Nephron progenitor cell (in vitro differentiated cells): ENCODE data around the gene PPP5C.
"Not testable (repeated sequence)": the region's sequence is repeated elsewhere in the genome, so short reads cannot be mapped to it uniquely, and the experiment has no call there.

ENCODE experiments used
- DNase-seq: peaks from one replicate; pipeline ENCODE4 v3.0.0; 2021
- H3K27ac Mint-ChIP-seq: 2 replicates; pipeline ENCODE4 v1.8.0; 2021; ENCODE audit warnings: mild to moderate bottlenecking, moderate library complexity, mixed read lengths
- H3K27me3 Mint-ChIP-seq: 2 replicates; pipeline ENCODE4 v1.8.0; 2021; ENCODE audit warnings: mild to moderate bottlenecking, low read depth, mixed read lengths; ENCODE audit not compliant: poor library complexity
- H3K36me3 Mint-ChIP-seq: 2 replicates; pipeline ENCODE4 v1.8.0; 2021; ENCODE audit warnings: low read depth, mixed read lengths
- H3K4me1 Mint-ChIP-seq: 2 replicates; pipeline ENCODE4 v1.8.0; 2021; ENCODE audit warnings: mixed read lengths
- H3K4me3 Mint-ChIP-seq: 2 replicates; pipeline ENCODE4 v1.8.0; 2021; ENCODE audit warnings: mild to moderate bottlenecking, moderate library complexity, mixed read lengths
- H3K9me3 Mint-ChIP-seq: 2 replicates; pipeline ENCODE4 v1.8.0; 2021; ENCODE audit warnings: mild to moderate bottlenecking, moderate library complexity, mixed read lengths
- TF ChIP-seq, protein P1 (sequence below): fragments of 200-600 bp; sonication (generic); IDR thresholded peaks from 2 replicates; pipeline ENCODE4 v1.5.0; 2021; ENCODE audit warnings: antibody characterized with exemption

PPP5C gene

DNA sequence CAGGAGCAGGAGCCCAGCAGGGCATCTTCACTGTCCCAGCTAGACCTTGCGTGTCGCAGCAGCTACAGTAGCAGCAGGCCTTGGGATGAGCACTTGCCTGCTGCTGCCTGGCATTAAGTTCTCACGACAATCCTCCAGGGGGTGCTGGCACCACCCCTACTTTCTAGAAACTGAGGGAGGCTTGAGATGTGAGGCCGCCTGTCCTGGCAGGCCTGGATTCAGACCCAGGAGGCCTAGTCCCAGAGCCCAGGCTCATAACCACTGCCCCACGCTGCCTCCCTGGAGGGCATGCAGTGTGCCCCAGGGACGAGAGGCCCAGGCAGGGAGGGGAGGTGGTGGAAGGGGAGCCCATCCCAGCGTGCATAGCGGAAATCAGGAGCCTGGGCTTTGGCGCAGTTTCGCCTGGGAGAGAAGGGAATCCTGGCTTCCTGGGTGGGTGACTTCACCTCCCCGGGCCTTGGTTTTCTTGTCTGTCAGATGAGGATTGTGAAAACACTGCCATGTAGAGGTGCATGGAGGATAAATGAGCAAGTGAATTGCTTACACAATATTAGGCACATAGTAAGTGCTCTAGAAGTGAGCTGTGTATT lies 26.1 kb downstream of the PPP5C start:
- Mint-ChIP-seq H3K27ac (no peak overlapping the region), H3K36me3 (peaks cover 36% of the 10 kb centered on the region), H3K27me3 (peaks cover 3% of the 10 kb centered on the region), H3K9me3 (no peaks in the 10 kb centered on the region), H3K4me3 (no peak overlapping the region), H3K4me1 (peaks cover 40% of the 10 kb centered on the region)
- TF ChIP-seq, protein P1, sequence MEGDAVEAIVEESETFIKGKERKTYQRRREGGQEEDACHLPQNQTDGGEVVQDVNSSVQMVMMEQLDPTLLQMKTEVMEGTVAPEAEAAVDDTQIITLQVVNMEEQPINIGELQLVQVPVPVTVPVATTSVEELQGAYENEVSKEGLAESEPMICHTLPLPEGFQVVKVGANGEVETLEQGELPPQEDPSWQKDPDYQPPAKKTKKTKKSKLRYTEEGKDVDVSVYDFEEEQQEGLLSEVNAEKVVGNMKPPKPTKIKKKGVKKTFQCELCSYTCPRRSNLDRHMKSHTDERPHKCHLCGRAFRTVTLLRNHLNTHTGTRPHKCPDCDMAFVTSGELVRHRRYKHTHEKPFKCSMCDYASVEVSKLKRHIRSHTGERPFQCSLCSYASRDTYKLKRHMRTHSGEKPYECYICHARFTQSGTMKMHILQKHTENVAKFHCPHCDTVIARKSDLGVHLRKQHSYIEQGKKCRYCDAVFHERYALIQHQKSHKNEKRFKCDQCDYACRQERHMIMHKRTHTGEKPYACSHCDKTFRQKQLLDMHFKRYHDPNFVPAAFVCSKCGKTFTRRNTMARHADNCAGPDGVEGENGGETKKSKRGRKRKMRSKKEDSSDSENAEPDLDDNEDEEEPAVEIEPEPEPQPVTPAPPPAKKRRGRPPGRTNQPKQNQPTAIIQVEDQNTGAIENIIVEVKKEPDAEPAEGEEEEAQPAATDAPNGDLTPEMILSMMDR = no peak
- DNase-seq = no peak

DNA sequence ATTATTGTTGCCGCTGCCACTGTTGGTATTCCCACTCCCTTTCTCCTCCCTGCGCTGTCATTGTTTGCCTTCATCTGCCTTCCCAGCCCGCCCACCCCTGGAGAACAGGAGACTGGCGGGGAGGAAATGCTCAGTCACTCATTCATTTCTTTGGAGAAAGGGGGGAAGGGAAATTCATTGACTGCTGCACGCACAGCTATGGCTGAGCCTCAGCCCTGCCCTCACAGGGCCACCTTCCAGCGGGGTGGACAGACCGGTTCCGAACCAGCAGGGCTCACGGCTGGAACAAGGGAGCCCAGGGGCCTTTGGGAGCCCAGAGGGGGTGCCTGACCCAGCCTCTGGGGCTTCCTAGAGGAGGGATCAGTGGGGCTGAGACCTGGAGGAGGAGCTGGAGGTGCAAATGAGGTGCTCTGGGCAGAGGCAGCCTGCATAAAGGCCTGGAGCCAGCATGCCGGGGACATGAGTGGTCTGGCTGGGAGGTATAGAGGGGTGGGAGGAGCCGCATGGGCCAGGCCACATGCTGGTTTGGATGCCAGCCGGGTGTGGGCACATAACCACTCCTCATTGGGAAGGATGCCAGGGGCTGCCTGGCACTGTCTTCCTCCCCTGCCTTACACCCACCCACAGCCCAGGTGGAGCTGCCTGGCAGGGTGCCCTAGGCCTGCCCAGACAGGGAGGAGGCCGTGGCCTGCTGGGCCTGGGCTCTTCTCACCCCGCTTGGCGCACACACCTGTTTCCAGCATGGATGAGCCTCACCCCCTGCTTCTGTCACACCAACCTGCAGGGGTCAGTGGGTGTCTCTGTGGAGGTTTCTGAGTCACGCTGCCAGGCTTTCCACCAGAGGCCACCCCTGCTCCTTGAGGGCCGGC lies 26.8 kb downstream of the PPP5C start:
- H3K27me3 Mint-ChIP-seq = peaks cover 3% of the 10 kb centered on the region
- H3K4me1 Mint-ChIP-seq = peaks cover 34% of the 10 kb centered on the region
- no peak overlapping the region for H3K27ac Mint-ChIP-seq
- H3K9me3 Mint-ChIP-seq = no peaks in the 10 kb centered on the region
- no peak overlapping the region for H3K4me3 Mint-ChIP-seq
- TF ChIP-seq, protein P1 = no peak
- H3K36me3 Mint-ChIP-seq = peaks cover 41% of the 10 kb centered on the region
- no peak for DNase-seq

DNA sequence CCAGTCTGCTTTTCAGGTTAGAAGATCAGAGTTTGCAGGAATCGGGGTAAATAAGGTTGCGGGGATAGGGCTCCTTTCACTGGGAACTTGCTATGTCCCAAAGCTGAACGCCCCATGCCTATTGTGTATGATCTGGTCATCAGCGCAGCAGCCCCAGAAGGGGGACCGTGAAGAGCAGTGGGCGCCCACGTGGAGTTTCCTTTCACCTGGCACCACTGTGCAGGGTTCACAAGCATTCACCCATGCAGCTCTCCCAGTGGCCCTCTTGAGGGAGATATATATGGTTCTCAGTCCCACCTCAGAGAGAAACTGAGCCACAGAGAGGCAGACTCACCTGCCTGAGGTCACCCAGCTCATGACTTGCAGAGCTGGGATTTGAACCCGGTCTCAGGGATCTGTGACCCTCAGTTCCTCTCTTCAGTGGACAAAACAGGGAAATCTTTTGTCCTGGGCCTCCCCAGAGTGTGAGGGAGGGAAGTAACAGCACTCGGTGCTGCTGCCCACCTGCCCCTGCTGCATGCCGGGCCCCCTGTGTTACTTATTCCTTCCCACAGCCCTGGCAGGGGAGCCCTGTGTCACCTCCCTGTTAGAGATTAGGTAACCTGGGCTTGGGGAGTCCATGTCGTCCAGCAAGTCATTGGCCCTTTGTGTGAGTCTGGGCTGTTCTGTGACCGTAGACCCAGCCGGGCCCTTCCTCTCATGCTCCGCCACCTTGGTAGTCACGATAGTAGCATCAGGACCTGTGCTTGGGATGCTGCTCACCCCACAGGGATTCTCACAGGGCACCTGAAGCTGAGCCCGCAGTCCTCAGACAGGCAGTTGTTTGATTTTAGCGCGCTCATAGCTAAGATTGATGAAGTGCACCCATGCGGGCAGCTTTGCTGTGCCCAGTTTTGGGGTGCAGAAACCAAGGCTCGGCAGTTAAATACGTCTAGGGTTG lies 27.9 kb downstream of the PPP5C start:
- DNase-seq = no peak

DNA sequence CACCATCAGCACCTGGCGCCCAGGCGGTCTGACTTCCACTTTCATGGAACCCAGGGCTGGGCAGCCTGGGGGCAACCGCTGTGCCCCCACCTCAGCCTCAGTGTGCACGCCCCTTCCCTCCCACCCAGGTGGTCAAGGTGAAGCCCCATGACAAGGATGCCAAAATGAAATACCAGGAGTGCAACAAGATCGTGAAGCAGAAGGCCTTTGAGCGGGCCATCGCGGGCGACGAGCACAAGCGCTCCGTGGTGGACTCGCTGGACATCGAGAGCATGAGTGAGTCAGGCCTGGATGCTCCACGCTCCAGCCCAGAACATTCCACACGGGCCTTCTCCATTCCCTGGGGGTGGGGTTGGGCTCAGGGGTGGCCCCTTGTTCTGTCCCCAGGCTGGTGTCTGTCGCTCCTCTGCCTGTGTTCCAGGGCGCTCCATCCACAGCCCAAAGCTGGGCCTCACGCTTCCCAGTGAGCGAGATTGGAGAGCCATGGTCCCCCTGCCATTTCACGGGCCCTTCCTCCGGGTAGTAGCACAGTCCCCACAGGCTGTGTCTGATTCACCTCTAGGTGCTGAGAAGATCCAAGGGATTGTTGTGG lies 28.7 kb downstream of the PPP5C start:
- peak overlapping the region; percentile 57 for H3K27ac Mint-ChIP-seq
- peaks cover 55% of the 10 kb centered on the region for H3K36me3 Mint-ChIP-seq
- not testable (repeated sequence) for H3K27me3 Mint-ChIP-seq, H3K4me3 Mint-ChIP-seq, H3K9me3 Mint-ChIP-seq, DNase-seq
- peaks cover 29% of the 10 kb centered on the region for H3K4me1 Mint-ChIP-seq

More for the DNA sequence above, 27.9 kb downstream of the PPP5C start:
- Mint-ChIP-seq H3K36me3 (peaks cover 48% of the 10 kb centered on the region), H3K4me1 (peaks cover 29% of the 10 kb centered on the region), H3K9me3 (no peaks in the 10 kb centered on the region), H3K27me3 (peaks cover 3% of the 10 kb centered on the region), H3K27ac (peak overlapping the region; percentile 75), H3K4me3 (no peak overlapping the region)
- TF ChIP-seq, protein P1 = no peak

DNA sequence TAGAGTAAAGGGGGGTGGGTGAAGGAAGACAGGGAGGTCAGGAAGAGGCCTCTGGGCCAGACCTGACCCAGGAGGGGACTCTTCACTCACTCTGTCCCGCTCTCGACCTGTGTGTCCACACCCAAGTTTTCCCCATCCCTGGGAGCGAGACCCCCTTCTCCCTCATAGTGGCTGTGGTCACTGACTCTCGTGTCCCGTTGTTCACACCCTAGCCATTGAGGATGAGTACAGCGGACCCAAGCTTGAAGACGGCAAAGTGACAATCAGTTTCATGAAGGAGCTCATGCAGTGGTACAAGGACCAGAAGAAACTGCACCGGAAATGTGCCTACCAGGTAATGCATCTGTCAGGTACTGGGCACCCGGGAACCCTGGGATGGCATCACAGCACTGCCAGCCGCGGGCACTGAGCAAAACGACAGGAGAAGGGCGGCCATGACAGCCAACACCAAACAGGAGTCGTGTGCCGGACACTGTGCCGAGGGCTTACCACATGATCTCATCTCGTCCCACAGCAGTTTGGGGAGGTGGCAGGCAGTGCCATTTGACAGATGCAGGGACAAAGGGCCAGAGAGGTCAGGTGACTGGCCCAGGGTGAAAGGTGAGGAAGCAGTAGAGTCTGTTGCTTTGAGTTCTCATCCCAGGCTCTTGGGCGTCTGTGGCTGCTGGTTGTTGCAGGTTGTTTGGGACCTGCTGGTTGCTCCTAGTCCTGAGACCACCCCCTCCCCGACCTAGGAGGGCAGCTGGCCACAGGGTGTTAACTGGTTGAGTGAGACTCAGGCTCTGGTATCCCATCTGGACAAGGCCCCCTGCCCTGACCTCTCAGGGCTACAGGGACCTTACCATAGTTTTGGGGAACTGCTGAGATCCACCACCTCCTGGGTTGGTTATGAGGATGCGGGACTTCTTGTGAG lies 29.6 kb downstream of the PPP5C start:
- Mint-ChIP-seq H3K27ac (peak overlapping the region; percentile 57), H3K36me3 (peaks cover 58% of the 10 kb centered on the region), H3K9me3 (peaks cover 12% of the 10 kb centered on the region), H3K4me1 (peaks cover 22% of the 10 kb centered on the region), H3K4me3 (no peak overlapping the region), H3K27me3 (peaks cover 3% of the 10 kb centered on the region)
- DNase-seq = no peak
- TF ChIP-seq, protein P1 = no peak
